ENCODE results near the gene PDK2.
A peak's percentile ranks its signal among the peaks of the same experiment; 100 is the strongest.

PDK2 gene

DNA sequence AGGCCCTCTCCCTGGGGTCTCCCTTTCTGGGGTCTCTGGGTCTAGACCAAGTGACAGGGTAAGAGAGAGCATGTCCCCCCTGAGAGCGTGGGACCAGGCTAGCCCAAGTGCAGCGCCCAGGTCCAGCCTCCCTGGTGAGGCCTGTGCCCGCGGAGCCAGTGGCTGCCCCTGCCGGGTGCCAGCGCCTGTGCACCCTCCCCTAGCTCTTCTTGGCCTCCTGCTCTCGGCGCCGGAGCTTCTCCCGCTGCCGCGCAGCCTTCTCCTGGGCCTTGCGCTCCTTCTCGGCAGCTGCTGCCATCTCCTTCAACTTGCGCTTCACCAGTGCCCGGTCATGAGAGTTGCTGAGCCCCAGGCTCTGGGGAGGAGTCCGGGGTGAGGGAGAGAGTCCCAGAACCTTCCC, 17.5 kb downstream of the PDK2 start:
- H3K4me3 ChIP-seq (ENCODE audit: low read depth, low read length): no peak overlapping the region
- TF ChIP-seq, protein P1, sequence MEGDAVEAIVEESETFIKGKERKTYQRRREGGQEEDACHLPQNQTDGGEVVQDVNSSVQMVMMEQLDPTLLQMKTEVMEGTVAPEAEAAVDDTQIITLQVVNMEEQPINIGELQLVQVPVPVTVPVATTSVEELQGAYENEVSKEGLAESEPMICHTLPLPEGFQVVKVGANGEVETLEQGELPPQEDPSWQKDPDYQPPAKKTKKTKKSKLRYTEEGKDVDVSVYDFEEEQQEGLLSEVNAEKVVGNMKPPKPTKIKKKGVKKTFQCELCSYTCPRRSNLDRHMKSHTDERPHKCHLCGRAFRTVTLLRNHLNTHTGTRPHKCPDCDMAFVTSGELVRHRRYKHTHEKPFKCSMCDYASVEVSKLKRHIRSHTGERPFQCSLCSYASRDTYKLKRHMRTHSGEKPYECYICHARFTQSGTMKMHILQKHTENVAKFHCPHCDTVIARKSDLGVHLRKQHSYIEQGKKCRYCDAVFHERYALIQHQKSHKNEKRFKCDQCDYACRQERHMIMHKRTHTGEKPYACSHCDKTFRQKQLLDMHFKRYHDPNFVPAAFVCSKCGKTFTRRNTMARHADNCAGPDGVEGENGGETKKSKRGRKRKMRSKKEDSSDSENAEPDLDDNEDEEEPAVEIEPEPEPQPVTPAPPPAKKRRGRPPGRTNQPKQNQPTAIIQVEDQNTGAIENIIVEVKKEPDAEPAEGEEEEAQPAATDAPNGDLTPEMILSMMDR (IDR thresholded peaks at IDR 0.05; ENCODE audit: low read depth, low read length): no peak

GRCh38 chr17:50113624-50114320, 18.6 kb downstream of the PDK2 start:
- H3K4me3 ChIP-seq (ENCODE audit: low read depth, low read length): no peak overlapping the region
- TF ChIP-seq, protein P1 (IDR thresholded peaks at IDR 0.05; ENCODE audit: low read depth, low read length): no peak

DNA sequence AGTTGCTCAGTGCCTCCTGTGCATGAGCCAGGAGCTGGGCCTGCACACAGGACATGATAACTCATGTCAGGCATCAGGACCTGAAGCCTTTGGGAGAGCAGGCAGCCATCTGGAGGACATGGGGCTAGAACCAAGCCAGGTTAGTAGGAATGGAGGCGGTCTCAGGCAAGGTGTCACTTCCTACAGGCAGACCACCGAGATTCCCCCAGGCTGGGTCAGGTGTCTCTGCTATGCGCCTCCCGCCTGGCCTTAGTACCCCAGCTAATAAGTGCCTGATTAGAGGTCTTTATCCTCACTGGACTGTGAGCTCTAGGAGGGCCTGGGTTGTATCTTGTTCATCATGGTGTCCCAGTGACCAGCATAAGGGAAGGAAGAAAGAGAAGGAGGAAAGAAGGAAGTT, 19.2 kb downstream of the PDK2 start:
- H3K4me3 ChIP-seq (ENCODE audit: low read depth, low read length): no peak overlapping the region
- TF ChIP-seq, protein P1 (IDR thresholded peaks at IDR 0.05; ENCODE audit: low read depth, low read length): no peak

- TF ChIP-seq, protein P1 (IDR thresholded peaks at IDR 0.05; ENCODE audit: low read depth, low read length): peak; percentile 60
- no peak overlapping the region for H3K4me3 ChIP-seq (ENCODE audit: low read depth, low read length)
Observed at GRCh38 chr17:50114849-50115357, 19.8 kb downstream of the PDK2 start.

GRCh38 chr17:50115756-50116155, 20.6 kb downstream of the PDK2 start:
- TF ChIP-seq, protein P1 (IDR thresholded peaks at IDR 0.05; ENCODE audit: low read depth, low read length): no peak
- no peak overlapping the region for H3K4me3 ChIP-seq (ENCODE audit: low read depth, low read length)

- TF ChIP-seq, protein P1 (IDR thresholded peaks at IDR 0.05; ENCODE audit: low read depth, low read length): no peak; the same call in 1 of the 2 replicates
- no peak overlapping the region for H3K4me3 ChIP-seq (ENCODE audit: low read depth, low read length)
Observed at GRCh38 chr17:50117202-50118051, 22.3 kb downstream of the PDK2 start.

All from WI38 (cell line).